NB4 (cell line): ENCODE data around the gene FSTL5.

Source experiments
- TF ChIP-seq, protein P1 (sequence below): IDR thresholded peaks from one replicate; pipeline ENCODE4 v1.5.1; 2012; ENCODE audit warnings: low read depth, low read length
- TF ChIP-seq, protein P2 (sequence below): IDR thresholded peaks from 2 replicates; pipeline ENCODE4 v1.6.1; 2011; ENCODE audit warnings: low read depth, low read length

DNA sequence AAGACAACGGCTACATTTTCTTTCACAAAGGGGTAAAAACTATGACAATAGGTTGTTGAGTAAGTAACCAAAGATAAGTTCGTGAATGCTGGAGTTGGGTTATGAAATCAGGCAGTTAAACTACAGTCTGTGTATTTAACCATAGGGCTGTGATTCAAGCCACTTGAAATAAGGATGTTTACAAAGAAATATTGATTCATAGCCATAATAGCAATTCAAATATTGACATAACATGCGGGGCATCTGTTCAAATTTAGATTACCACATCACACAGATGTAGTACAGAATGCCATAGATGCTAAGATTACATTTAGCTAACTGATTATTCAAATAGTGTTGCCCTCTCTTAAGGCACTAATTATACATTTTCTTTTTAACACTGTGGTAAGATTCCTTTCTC is 364.1 kb downstream of the FSTL5 start:
- TF ChIP-seq, protein P1, sequence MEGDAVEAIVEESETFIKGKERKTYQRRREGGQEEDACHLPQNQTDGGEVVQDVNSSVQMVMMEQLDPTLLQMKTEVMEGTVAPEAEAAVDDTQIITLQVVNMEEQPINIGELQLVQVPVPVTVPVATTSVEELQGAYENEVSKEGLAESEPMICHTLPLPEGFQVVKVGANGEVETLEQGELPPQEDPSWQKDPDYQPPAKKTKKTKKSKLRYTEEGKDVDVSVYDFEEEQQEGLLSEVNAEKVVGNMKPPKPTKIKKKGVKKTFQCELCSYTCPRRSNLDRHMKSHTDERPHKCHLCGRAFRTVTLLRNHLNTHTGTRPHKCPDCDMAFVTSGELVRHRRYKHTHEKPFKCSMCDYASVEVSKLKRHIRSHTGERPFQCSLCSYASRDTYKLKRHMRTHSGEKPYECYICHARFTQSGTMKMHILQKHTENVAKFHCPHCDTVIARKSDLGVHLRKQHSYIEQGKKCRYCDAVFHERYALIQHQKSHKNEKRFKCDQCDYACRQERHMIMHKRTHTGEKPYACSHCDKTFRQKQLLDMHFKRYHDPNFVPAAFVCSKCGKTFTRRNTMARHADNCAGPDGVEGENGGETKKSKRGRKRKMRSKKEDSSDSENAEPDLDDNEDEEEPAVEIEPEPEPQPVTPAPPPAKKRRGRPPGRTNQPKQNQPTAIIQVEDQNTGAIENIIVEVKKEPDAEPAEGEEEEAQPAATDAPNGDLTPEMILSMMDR: no peak
- TF ChIP-seq, protein P2, sequence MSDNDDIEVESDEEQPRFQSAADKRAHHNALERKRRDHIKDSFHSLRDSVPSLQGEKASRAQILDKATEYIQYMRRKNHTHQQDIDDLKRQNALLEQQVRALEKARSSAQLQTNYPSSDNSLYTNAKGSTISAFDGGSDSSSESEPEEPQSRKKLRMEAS: no peak
